ENCODE measurements around the gene TMEM108.

Gene TMEM108

DNA sequence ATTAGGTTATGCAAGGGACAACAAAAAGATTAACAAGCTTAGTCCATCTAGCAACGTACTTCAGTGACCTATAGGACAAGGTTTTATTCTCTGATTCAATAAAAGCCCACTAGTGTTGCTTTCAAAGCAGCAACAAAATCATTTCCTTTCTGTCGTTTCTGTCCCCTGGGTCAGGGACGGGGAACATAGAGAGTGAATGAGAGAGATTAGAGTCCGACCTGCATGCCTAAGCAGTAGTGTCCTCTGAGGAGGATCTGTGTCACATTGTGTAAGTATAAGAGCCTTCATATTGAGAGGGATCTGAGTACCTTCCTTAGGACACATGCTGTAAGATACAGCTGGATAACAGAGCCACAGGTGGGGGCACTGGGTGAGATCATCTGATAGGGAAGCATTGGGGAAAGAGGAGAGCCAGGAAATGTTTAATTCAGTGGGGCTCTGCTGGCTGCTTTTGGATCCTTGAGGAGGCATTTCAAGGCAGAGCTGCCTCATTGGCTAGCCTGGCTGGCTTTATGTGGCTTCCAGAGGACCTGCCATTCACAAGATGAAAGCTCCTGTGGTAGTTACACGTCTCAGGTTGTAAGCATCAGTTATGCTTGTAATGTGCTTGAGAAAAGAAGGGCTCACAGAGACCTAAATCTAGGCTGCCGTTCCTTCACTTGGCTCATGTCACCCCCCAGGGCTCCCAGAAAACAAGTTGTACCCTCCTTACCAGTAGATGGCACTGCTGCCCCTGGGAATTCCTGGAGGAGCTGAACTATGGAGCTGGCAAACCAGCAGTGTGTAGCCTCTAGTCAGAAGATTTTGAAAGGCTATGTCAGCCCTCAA is 2.7 kb downstream of the TMEM108 start:
- Histone ChIP-seq H3K9me2 (replicated peaks; ENCODE audit: control insufficient read depth, low read length) (no peaks in the 10 kb centered on the region), H3K4me1 (ENCODE audit: control insufficient read depth, low read length) (no peaks in the 10 kb centered on the region), H3K4me3 (ENCODE audit: low read length) (no peak overlapping the region), H3K9me3 (ENCODE audit: control insufficient read depth, insufficient read depth, low read length) (no peaks in the 10 kb centered on the region), H4K20me1 (ENCODE audit: control insufficient read depth, insufficient read depth, low read depth, low read length) (no peaks in the 10 kb centered on the region), H3F3A (ENCODE audit: control insufficient read depth, insufficient read depth) (no peaks in the 10 kb centered on the region), H3K27me3 (ENCODE audit: control insufficient read depth, low read length) (peaks cover 5% of the 10 kb centered on the region), H3K36me3 (ENCODE audit: control insufficient read depth, low read length) (no peaks in the 10 kb centered on the region), H3K79me2 (ENCODE audit: control insufficient read depth, low read length) (no peaks in the 10 kb centered on the region), H3K27ac (ENCODE audit: low read depth, low read length) (no peak overlapping the region), H3K4me2 (ENCODE audit: low read length) (no peak overlapping the region)
- TF ChIP-seq EZH2phosphoT487 (IDR thresholded peaks at IDR 0.05; ENCODE audit: borderline replicate concordance, low read length) = no peak
- TF ChIP-seq, protein P1, sequence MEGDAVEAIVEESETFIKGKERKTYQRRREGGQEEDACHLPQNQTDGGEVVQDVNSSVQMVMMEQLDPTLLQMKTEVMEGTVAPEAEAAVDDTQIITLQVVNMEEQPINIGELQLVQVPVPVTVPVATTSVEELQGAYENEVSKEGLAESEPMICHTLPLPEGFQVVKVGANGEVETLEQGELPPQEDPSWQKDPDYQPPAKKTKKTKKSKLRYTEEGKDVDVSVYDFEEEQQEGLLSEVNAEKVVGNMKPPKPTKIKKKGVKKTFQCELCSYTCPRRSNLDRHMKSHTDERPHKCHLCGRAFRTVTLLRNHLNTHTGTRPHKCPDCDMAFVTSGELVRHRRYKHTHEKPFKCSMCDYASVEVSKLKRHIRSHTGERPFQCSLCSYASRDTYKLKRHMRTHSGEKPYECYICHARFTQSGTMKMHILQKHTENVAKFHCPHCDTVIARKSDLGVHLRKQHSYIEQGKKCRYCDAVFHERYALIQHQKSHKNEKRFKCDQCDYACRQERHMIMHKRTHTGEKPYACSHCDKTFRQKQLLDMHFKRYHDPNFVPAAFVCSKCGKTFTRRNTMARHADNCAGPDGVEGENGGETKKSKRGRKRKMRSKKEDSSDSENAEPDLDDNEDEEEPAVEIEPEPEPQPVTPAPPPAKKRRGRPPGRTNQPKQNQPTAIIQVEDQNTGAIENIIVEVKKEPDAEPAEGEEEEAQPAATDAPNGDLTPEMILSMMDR (IDR thresholded peaks at IDR 0.05; ENCODE audit: low read depth, low read length, poor library complexity, severe bottlenecking) = peak; percentile 81

- no peaks in the 10 kb centered on the region for H3K79me2 ChIP-seq (ENCODE audit: control insufficient read depth, low read length)
- TF ChIP-seq, protein P1 (IDR thresholded peaks at IDR 0.05; ENCODE audit: low read depth, low read length, poor library complexity, severe bottlenecking) = no peak
- no peak for TF ChIP-seq EZH2phosphoT487 (IDR thresholded peaks at IDR 0.05; ENCODE audit: borderline replicate concordance, low read length)
- H3K4me3 ChIP-seq (ENCODE audit: low read length) = no peak overlapping the region
- no peak overlapping the region for H3K27ac ChIP-seq (ENCODE audit: low read depth, low read length)
- no peaks in the 10 kb centered on the region for H3K4me1 ChIP-seq (ENCODE audit: control insufficient read depth, low read length)
- no peaks in the 10 kb centered on the region for H4K20me1 ChIP-seq (ENCODE audit: control insufficient read depth, insufficient read depth, low read depth, low read length)
- H3F3A ChIP-seq (ENCODE audit: control insufficient read depth, insufficient read depth) = no peaks in the 10 kb centered on the region
- H3K36me3 ChIP-seq (ENCODE audit: control insufficient read depth, low read length) = no peaks in the 10 kb centered on the region
- no peak overlapping the region for H3K4me2 ChIP-seq (ENCODE audit: low read length)
- H3K9me2 ChIP-seq (replicated peaks; ENCODE audit: control insufficient read depth, low read length) = no peaks in the 10 kb centered on the region
- H3K9me3 ChIP-seq (ENCODE audit: control insufficient read depth, insufficient read depth, low read length) = no peaks in the 10 kb centered on the region
- H3K27me3 ChIP-seq (ENCODE audit: control insufficient read depth, low read length) = peaks cover 5% of the 10 kb centered on the region
These were observed 3.3 kb downstream of the TMEM108 start for GRCh38 chr3:133041524-133041829.

GRCh38 chr3:133042778-133043177 is 4.6 kb downstream of the TMEM108 start:
- no peaks in the 10 kb centered on the region for H3K4me1 ChIP-seq (ENCODE audit: control insufficient read depth, low read length)
- no peaks in the 10 kb centered on the region for H3K79me2 ChIP-seq (ENCODE audit: control insufficient read depth, low read length)
- no peaks in the 10 kb centered on the region for H3K9me3 ChIP-seq (ENCODE audit: control insufficient read depth, insufficient read depth, low read length)
- no peaks in the 10 kb centered on the region for H4K20me1 ChIP-seq (ENCODE audit: control insufficient read depth, insufficient read depth, low read depth, low read length)
- no peak for TF ChIP-seq EZH2phosphoT487 (IDR thresholded peaks at IDR 0.05; ENCODE audit: borderline replicate concordance, low read length)
- TF ChIP-seq, protein P1 (IDR thresholded peaks at IDR 0.05; ENCODE audit: low read depth, low read length, poor library complexity, severe bottlenecking) = no peak
- no peak overlapping the region for H3K4me3 ChIP-seq (ENCODE audit: low read length)
- no peak overlapping the region for H3K27ac ChIP-seq (ENCODE audit: low read depth, low read length)
- H3F3A ChIP-seq (ENCODE audit: control insufficient read depth, insufficient read depth) = no peaks in the 10 kb centered on the region
- no peaks in the 10 kb centered on the region for H3K36me3 ChIP-seq (ENCODE audit: control insufficient read depth, low read length)
- H3K27me3 ChIP-seq (ENCODE audit: control insufficient read depth, low read length) = peaks cover 6% of the 10 kb centered on the region; the same call in 1 of the 2 replicates
- H3K9me2 ChIP-seq (replicated peaks; ENCODE audit: control insufficient read depth, low read length) = no peaks in the 10 kb centered on the region
- H3K4me2 ChIP-seq (ENCODE audit: low read length) = no peak overlapping the region
